Tibial nerve (tissue), 3 donors: ENCODE data around the gene DNAJB9.

Source experiments
- CTCF ChIP-seq, 5 experiments: fragments of 200-600 bp in 3 of 5; fragments of 450-650 bp in 2 of 5; sonication (generic) in 3 of 5; IDR thresholded peaks; one replicate each; pipeline ENCODE4 v1.5.1; 2016 to 2019; ENCODE audit warnings: antibody characterized with exemption in 5 of 5, mild to moderate bottlenecking in 3 of 5, moderate library complexity in 2 of 5
- POLR2A ChIP-seq, 2 donors: fragments of 450-650 bp; IDR thresholded peaks; one replicate each; pipeline ENCODE4 v1.6.1; 2017; ENCODE audit warnings: antibody characterized with exemption in 2 of 2, mild to moderate bottlenecking in 2 of 2, moderate library complexity in 2 of 2

- no peak for TF ChIP-seq POLR2A (IDR thresholded peaks at IDR 0.05)
- TF ChIP-seq CTCF (IDR thresholded peaks at IDR 0.05), result no peak
These were observed 6.4 kb downstream of the DNAJB9 start for GRCh38 chr7:108576116-108576515.
